CD4-positive, alpha-beta T cell treated with Interleukin-6 for 4 hours (primary cell): ENCODE results near the gene CREB5.

Source experiments
- DNase-seq: peaks from one replicate; pipeline ENCODE4 v3.0.0-alpha.2; 2020; ENCODE audit warnings: mixed read lengths

Gene CREB5

GRCh38 chr7:28872226-28872625 is 459.9 kb downstream of the CREB5 start:
- DNase-seq = no peak

DNA sequence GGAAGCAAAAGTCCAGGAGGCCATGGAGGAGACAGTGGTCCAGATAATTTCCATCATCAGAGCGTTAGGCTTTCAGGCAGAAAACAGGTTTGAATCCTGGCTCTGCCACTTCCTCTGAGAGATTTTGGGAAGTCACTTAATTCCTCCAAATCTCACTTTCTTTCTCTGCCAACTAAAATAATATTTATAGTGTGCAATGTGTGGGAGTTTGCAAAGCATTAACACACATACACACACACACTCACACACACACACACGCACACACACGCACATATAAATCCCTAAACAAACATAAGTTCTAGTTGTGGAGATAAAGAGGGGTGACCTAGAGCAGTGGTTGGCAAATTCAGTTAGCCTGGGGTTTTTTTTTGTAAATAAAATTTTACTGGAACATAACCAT is 461.0 kb downstream of the CREB5 start:
- DNase-seq = no peak

DNA sequence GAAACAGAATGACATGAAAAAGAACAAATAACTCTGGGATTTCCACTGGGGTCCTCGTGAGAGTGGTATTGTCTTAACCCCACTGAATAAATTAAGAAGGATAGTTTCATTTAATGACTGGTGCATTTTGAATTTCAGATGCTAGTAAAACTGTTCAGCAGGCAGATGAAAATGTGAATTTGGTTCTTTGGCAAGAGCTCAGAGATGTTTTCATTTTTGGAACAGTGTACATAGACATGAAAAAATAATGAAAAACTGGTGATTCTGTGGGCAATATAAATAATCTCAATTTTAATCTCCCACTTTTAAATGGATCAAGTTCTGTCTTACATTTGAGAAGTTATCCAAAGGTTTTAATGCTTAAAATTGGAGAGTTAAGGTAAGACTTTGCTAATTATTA is 461.7 kb downstream of the CREB5 start:
- DNase-seq = no peak
